Astrocyte (in vitro differentiated cells and primary cell): ENCODE results near the gene BLZF1. TPM values are rescaled to one million over a fixed set of nuclear protein-coding genes. Genes with fewer than 3 reads are reported as not detected.
A peak's percentile ranks its signal among the peaks of the same experiment; 100 is the strongest.
"Not testable (repeated sequence)": the region's sequence is repeated elsewhere in the genome, so short reads cannot be mapped to it uniquely, and the experiment has no call there.

Experiments
- DNase-seq: peaks from one replicate; pipeline ENCODE4 v3.0.0-alpha.2; 2010; ENCODE audit warnings: low read depth
- FAIRE-seq: peaks from 2 replicates; lab custom pipeline; 2011; peaks lifted over from hg19 to GRCh38; lab: Jason Lieb, UNC
- H2AFZ ChIP-seq: 2 replicates; pipeline ENCODE4 v1.6.0; 2012; ENCODE audit warnings: low read depth, low read length, inconsistent platforms
- H3K27ac ChIP-seq: 2 replicates; pipeline ENCODE4 v1.5.1; 2011; ENCODE audit warnings: low read depth, low read length, inconsistent platforms
- H3K27me3 ChIP-seq: 2 replicates; pipeline ENCODE4 v1.6.0; 2011; ENCODE audit warnings: low read length, inconsistent platforms; ENCODE audit not compliant: insufficient read depth
- H3K36me3 ChIP-seq: 2 replicates; pipeline ENCODE4 v1.5.1; 2011; ENCODE audit warnings: low read length, inconsistent platforms; ENCODE audit not compliant: insufficient read depth
- H3K4me1 ChIP-seq: 2 replicates; pipeline ENCODE4 v1.5.1; 2011; ENCODE audit warnings: low read length, inconsistent platforms; ENCODE audit not compliant: insufficient read depth
- H3K4me2 ChIP-seq: 2 replicates; pipeline ENCODE4 v1.6.0; 2012; ENCODE audit warnings: low read length, inconsistent platforms
- H3K4me3 ChIP-seq: 2 replicates; pipeline ENCODE4 v1.5.1; 2011; ENCODE audit warnings: low read depth, mild to moderate bottlenecking, low read length, inconsistent platforms; ENCODE audit not compliant: insufficient read depth
- H3K79me2 ChIP-seq: 2 replicates; pipeline ENCODE4 v1.6.0; 2012; ENCODE audit warnings: mild to moderate bottlenecking, low read length, inconsistent platforms; ENCODE audit not compliant: insufficient read depth
- H3K9ac ChIP-seq: 2 replicates; pipeline ENCODE4 v1.6.0; 2012; ENCODE audit warnings: mild to moderate bottlenecking, low read length, inconsistent platforms
- H3K9me3 ChIP-seq: 2 replicates; pipeline ENCODE4 v1.5.1; 2012; ENCODE audit warnings: low read depth, mild to moderate bottlenecking, low read length, inconsistent platforms; ENCODE audit not compliant: insufficient read depth
- H4K20me1 ChIP-seq: 2 replicates; pipeline ENCODE4 v1.6.0; 2012; ENCODE audit warnings: low read length, inconsistent platforms; ENCODE audit not compliant: insufficient read depth
- H3K27ac Mint-ChIP-seq: one replicate; pipeline ENCODE4 v1.8.0; 2021; ENCODE audit warnings: mild to moderate bottlenecking, mixed read lengths; ENCODE audit not compliant: unreplicated experiment
- H3K27me3 Mint-ChIP-seq: one replicate; pipeline ENCODE4 v1.8.0; 2021; ENCODE audit warnings: low read depth, mixed read lengths; ENCODE audit not compliant: unreplicated experiment
- H3K36me3 Mint-ChIP-seq: one replicate; pipeline ENCODE4 v1.8.0; 2021; ENCODE audit warnings: low read depth, mixed read lengths; ENCODE audit not compliant: unreplicated experiment
- H3K4me1 Mint-ChIP-seq: one replicate; pipeline ENCODE4 v1.8.0; 2021; ENCODE audit warnings: low read depth, mixed read lengths; ENCODE audit not compliant: unreplicated experiment
- H3K4me3 Mint-ChIP-seq: one replicate; pipeline ENCODE4 v1.8.0; 2021; ENCODE audit warnings: mild to moderate bottlenecking, moderate library complexity, mixed read lengths; ENCODE audit not compliant: unreplicated experiment
- H3K9me3 Mint-ChIP-seq: one replicate; pipeline ENCODE4 v1.8.0; 2021; ENCODE audit warnings: mild to moderate bottlenecking, mixed read lengths; ENCODE audit not compliant: unreplicated experiment
- EZH2 ChIP-seq: IDR thresholded peaks from 2 replicates; pipeline ENCODE4 v1.6.1; 2012; ENCODE audit warnings: mild to moderate bottlenecking, low read length, inconsistent platforms; ENCODE audit not compliant: insufficient read depth
- total RNA-seq: library from RNA; stranded (reverse); gene quantifications from 2 replicates; pipeline ENCODE4 v1.2.1, GENCODE V29; 2021
- TF ChIP-seq, protein P1 (sequence below): IDR thresholded peaks from 2 replicates; pipeline ENCODE4 v1.5.1; 2011; ENCODE audit warnings: low read depth, mild to moderate bottlenecking, inconsistent platforms, low read length, moderate library complexity; ENCODE audit not compliant: insufficient read depth

Gene BLZF1
- total RNA-seq, 1 donor from 2014 or later: 52.0 TPM

DNA sequence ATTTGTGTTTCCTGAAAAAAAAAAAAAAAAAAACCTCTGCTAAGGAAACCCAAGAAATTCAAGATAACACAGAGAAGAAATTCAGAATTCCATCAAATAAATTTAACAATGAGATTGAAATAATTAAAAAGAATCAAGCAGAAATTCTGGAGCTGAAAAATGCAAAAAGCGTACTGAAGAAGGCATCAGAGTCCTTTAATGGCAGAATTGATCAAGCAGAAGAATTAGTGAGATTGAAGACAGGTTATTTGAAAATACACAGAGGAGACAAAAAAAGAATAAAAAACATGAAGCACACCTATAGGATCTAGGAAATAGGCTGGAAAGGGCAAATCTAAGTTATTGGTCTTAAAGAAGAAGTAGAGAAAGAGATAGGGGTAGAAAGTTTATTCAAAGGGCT, 38.6 kb upstream of the BLZF1 start:
- Histone ChIP-seq H3K36me3 (no peaks in the 10 kb centered on the region), H3K4me3 (no peak overlapping the region), H3K9me3 (no peaks in the 10 kb centered on the region), H3K79me2 (peaks cover 17% of the 10 kb centered on the region), H3K27me3 (no peaks in the 10 kb centered on the region), H3K4me2 (no peak overlapping the region), H3K4me1 (peaks cover 5% of the 10 kb centered on the region), H3K9ac (no peak overlapping the region), H2AFZ (no peak overlapping the region), H4K20me1 (peaks cover 2% of the 10 kb centered on the region), H3K27ac (no peak overlapping the region)
- peak; percentile 49 for FAIRE-seq
- no peaks in the 10 kb centered on the region for H3K27me3 Mint-ChIP-seq
- peaks cover 8% of the 10 kb centered on the region for H3K4me1 Mint-ChIP-seq
- no peak overlapping the region for H3K27ac Mint-ChIP-seq
- TF ChIP-seq, protein P1, sequence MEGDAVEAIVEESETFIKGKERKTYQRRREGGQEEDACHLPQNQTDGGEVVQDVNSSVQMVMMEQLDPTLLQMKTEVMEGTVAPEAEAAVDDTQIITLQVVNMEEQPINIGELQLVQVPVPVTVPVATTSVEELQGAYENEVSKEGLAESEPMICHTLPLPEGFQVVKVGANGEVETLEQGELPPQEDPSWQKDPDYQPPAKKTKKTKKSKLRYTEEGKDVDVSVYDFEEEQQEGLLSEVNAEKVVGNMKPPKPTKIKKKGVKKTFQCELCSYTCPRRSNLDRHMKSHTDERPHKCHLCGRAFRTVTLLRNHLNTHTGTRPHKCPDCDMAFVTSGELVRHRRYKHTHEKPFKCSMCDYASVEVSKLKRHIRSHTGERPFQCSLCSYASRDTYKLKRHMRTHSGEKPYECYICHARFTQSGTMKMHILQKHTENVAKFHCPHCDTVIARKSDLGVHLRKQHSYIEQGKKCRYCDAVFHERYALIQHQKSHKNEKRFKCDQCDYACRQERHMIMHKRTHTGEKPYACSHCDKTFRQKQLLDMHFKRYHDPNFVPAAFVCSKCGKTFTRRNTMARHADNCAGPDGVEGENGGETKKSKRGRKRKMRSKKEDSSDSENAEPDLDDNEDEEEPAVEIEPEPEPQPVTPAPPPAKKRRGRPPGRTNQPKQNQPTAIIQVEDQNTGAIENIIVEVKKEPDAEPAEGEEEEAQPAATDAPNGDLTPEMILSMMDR: no peak
- no peak for TF ChIP-seq EZH2
- H3K9me3 Mint-ChIP-seq: peaks cover 2% of the 10 kb centered on the region
- no peak overlapping the region for H3K4me3 Mint-ChIP-seq
- H3K36me3 Mint-ChIP-seq: peaks cover 4% of the 10 kb centered on the region
- DNase-seq: no peak

DNA sequence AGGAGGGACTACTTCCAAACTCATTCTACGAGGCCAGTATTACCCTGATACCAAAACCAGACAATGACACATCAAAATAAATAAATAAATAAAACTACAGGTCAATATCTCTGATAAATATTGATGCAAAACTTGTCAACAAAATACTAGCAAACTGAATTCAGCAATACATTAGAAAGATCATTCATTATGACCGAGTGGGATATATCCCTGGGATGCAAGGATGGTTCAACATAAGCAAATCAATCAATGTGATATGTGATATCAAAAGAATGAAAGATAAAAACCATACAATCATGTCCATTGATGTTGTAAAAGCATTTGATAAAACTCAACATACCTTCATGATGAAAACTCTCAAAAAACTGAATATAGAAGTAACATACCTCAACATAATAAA, 37.1 kb upstream of the BLZF1 start:
- no peak for DNase-seq
- no peak for FAIRE-seq
- no peak for TF ChIP-seq EZH2
- TF ChIP-seq, protein P1: no peak
- H3K4me1 Mint-ChIP-seq: peaks cover 8% of the 10 kb centered on the region
- Histone ChIP-seq H3K27ac (no peak overlapping the region), H3K9ac (no peak overlapping the region), H3K4me3 (no peak overlapping the region), H2AFZ (no peak overlapping the region), H3K4me2 (no peak overlapping the region), H3K36me3 (no peaks in the 10 kb centered on the region), H3K27me3 (no peaks in the 10 kb centered on the region), H4K20me1 (peaks cover 2% of the 10 kb centered on the region), H3K9me3 (no peaks in the 10 kb centered on the region), H3K4me1 (peaks cover 5% of the 10 kb centered on the region), H3K79me2 (peaks cover 17% of the 10 kb centered on the region)
- H3K27ac Mint-ChIP-seq: no peak overlapping the region
- H3K9me3 Mint-ChIP-seq: peaks cover 5% of the 10 kb centered on the region
- peaks cover 12% of the 10 kb centered on the region for H3K36me3 Mint-ChIP-seq
- H3K27me3 Mint-ChIP-seq: no peaks in the 10 kb centered on the region
- H3K4me3 Mint-ChIP-seq: no peak overlapping the region

DNA sequence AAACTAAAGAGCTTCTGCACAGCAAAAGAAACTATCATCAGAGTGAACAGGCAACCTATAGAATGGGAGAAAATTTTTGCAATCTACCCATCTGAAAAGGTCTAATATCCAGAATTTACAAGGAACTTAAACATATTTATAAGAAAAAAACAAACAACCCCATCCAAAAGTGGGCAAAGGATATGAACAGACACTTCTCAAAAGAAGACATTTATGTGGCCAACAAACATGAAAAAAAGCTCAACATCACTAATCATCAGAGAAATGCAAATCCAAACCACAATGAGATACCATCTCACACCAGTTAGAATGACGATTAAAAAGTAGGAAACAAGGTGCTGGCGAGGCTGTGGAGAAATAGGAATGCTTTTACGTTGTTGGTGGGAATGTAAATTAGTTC, 33.3 kb upstream of the BLZF1 start:
- H3K4me1 Mint-ChIP-seq, H3K27me3 Mint-ChIP-seq, H3K27ac Mint-ChIP-seq, H3K27me3 ChIP-seq, H2AFZ ChIP-seq, H3K9me3 Mint-ChIP-seq, FAIRE-seq, H4K20me1 ChIP-seq, H3K4me2 ChIP-seq, H3K4me3 Mint-ChIP-seq, H3K4me3 ChIP-seq, H3K4me1 ChIP-seq, H3K27ac ChIP-seq, H3K36me3 ChIP-seq, DNase-seq, H3K9me3 ChIP-seq, H3K9ac ChIP-seq: not testable (repeated sequence)
- H3K79me2 ChIP-seq: peaks cover 17% of the 10 kb centered on the region
- H3K36me3 Mint-ChIP-seq: peaks cover 20% of the 10 kb centered on the region

GRCh38 chr1:169336947-169337715, 30.9 kb upstream of the BLZF1 start:
- not testable (repeated sequence) for H3K79me2 ChIP-seq, FAIRE-seq, H3K9me3 Mint-ChIP-seq, H3K9me3 ChIP-seq, H4K20me1 ChIP-seq, H3K27me3 Mint-ChIP-seq, H3K4me1 Mint-ChIP-seq, H3K4me2 ChIP-seq, H3K9ac ChIP-seq, H2AFZ ChIP-seq, H3K36me3 ChIP-seq, H3K4me3 Mint-ChIP-seq, H3K27ac Mint-ChIP-seq, H3K27me3 ChIP-seq, DNase-seq, H3K4me3 ChIP-seq, H3K27ac ChIP-seq, H3K4me1 ChIP-seq
- peaks cover 20% of the 10 kb centered on the region for H3K36me3 Mint-ChIP-seq
